ENCODE results near the gene HS6ST3.

The HS6ST3 gene

GRCh38 chr13:96673825-96674224 lies 583.9 kb downstream of the HS6ST3 start:
- no peak for DNase-seq

GRCh38 chr13:96677029-96677428 lies 587.1 kb downstream of the HS6ST3 start:
- DNase-seq = no peak

GRCh38 chr13:96678801-96679200 lies 588.9 kb downstream of the HS6ST3 start:
- DNase-seq = no peak

GRCh38 chr13:96680898-96681297 lies 591.0 kb downstream of the HS6ST3 start:
- DNase-seq = no peak

GRCh38 chr13:96681766-96682165 lies 591.9 kb downstream of the HS6ST3 start:
- no peak for DNase-seq

- DNase-seq = no peak
Measured at GRCh38 chr13:96684469-96684868, 594.6 kb downstream of the HS6ST3 start.

- DNase-seq = no peak
Measured at GRCh38 chr13:96684907-96685306, 595.0 kb downstream of the HS6ST3 start.

- no peak for DNase-seq
Measured at GRCh38 chr13:96686286-96686685, 596.4 kb downstream of the HS6ST3 start.

GRCh38 chr13:96687191-96687590 lies 597.3 kb downstream of the HS6ST3 start:
- no peak for DNase-seq

GRCh38 chr13:96690998-96691397 lies 601.1 kb downstream of the HS6ST3 start:
- no peak for DNase-seq

- DNase-seq = no peak
Measured at GRCh38 chr13:96696389-96696900, 606.5 kb downstream of the HS6ST3 start.

- no peak for DNase-seq
Measured at GRCh38 chr13:96700657-96701056, 610.8 kb downstream of the HS6ST3 start.

- DNase-seq = no peak
Measured at GRCh38 chr13:96707146-96707545, 617.2 kb downstream of the HS6ST3 start.

- DNase-seq = no peak
Measured at GRCh38 chr13:96710166-96710862, 620.4 kb downstream of the HS6ST3 start.

GRCh38 chr13:96720446-96720845 lies 630.5 kb downstream of the HS6ST3 start:
- DNase-seq = no peak

- no peak for DNase-seq
Measured at GRCh38 chr13:96726651-96727050, 636.7 kb downstream of the HS6ST3 start.

GRCh38 chr13:96728463-96728862 lies 638.6 kb downstream of the HS6ST3 start:
- no peak for DNase-seq

- DNase-seq = no peak
Measured at GRCh38 chr13:96730676-96731075, 640.8 kb downstream of the HS6ST3 start.

- no peak for DNase-seq
Measured at GRCh38 chr13:96734499-96734898, 644.6 kb downstream of the HS6ST3 start.

- DNase-seq = no peak
Measured at GRCh38 chr13:96741779-96742178, 651.9 kb downstream of the HS6ST3 start.

- no peak for DNase-seq
Measured at GRCh38 chr13:96743296-96744089, 653.6 kb downstream of the HS6ST3 start.

- DNase-seq = no peak
Measured at GRCh38 chr13:96744367-96745331, 654.7 kb downstream of the HS6ST3 start.

GRCh38 chr13:96746886-96747285 lies 657.0 kb downstream of the HS6ST3 start:
- no peak for DNase-seq

All from stimulated activated CD4-positive, alpha-beta T cell treated with anti-CD3 and anti-CD28 coated beads, Interleukin-2, amount 100 ng/mL, for 24 hours (primary cell).